ENCODE measurements around the gene MTMR12.

Gene MTMR12

DNA sequence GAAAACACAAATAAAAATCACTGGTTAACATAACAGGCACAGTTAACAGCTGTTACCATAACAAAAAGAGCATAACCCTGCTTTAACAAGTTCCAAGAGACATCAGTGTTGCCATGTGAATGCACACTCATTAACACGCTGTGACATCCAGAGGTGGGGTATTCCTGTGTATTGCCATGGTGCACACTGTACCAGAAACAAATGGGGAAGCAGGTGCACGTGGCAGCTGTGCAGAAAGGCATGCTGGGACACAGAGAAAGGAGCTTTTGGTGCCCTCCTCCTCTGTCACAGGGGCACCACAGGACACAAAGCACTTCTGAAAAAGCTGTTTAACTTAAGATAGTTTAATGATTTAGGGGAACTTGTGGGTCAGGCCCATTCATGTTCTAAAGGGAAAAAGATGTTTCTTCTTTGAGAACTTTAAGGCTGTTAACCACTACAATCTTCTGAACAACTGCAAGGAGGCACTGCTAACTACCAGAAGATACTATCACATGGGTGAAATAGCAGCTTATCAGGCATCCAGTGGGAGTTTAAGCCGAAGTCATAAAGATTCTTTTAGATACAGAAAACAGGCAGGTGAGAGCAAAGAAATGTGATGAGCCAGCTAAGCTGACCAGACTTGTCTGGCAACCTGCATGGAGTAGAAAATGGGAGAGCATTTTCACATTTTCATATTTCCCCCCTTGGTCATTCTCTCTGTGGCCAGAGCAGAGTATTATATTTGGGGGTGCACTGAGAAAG lies 82.2 kb downstream of the MTMR12 start:
- no peaks in the 10 kb centered on the region for H3K9me3 Mint-ChIP-seq
- peak overlapping the region in 1 of 3 experiments; percentile 27 for H3K27ac Mint-ChIP-seq
- H3K4me3 Mint-ChIP-seq, result no peak overlapping the region
- peaks cover 51% of the 10 kb centered on the region for H3K36me3 Mint-ChIP-seq (ENCODE audit: low read depth)
- H3K4me1 Mint-ChIP-seq, result peaks cover 27% of the 10 kb centered on the region
- TF ChIP-seq, protein P1, sequence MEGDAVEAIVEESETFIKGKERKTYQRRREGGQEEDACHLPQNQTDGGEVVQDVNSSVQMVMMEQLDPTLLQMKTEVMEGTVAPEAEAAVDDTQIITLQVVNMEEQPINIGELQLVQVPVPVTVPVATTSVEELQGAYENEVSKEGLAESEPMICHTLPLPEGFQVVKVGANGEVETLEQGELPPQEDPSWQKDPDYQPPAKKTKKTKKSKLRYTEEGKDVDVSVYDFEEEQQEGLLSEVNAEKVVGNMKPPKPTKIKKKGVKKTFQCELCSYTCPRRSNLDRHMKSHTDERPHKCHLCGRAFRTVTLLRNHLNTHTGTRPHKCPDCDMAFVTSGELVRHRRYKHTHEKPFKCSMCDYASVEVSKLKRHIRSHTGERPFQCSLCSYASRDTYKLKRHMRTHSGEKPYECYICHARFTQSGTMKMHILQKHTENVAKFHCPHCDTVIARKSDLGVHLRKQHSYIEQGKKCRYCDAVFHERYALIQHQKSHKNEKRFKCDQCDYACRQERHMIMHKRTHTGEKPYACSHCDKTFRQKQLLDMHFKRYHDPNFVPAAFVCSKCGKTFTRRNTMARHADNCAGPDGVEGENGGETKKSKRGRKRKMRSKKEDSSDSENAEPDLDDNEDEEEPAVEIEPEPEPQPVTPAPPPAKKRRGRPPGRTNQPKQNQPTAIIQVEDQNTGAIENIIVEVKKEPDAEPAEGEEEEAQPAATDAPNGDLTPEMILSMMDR (IDR thresholded peaks at IDR 0.05; ENCODE audit: unreplicated experiment in 3 of 3), result no peak
- H3K27me3 Mint-ChIP-seq (ENCODE audit: low read depth), result no peaks in the 10 kb centered on the region

DNA sequence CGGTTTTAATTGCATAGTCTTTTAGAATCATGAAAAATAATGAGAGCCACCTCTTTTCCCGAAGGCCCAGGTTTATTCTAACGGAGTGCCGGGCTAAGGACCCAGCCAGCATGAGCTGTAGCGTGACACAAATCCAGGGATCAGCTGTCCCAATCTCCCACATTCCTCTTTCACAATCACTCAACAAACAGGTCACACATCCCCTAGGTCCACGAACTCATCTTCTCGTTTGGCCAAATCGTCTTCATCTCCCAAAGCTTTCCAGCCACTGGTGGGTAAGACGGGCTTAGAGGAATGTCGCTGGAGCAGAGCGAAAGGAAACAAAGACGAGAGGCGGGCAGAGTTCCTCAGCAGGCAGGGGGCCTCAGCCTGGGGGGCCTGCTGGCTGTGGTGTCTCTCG lies 83.2 kb downstream of the MTMR12 start:
- Mint-ChIP-seq H3K27me3 (ENCODE audit: low read depth) (no peaks in the 10 kb centered on the region), H3K27ac (no peak overlapping the region), H3K4me1 (peaks cover 32% of the 10 kb centered on the region), H3K36me3 (ENCODE audit: low read depth) (peaks cover 43% of the 10 kb centered on the region), H3K4me3 (no peak overlapping the region), H3K9me3 (no peaks in the 10 kb centered on the region)
- TF ChIP-seq, protein P1 (IDR thresholded peaks at IDR 0.05; ENCODE audit: unreplicated experiment in 3 of 3), result no peak

DNA sequence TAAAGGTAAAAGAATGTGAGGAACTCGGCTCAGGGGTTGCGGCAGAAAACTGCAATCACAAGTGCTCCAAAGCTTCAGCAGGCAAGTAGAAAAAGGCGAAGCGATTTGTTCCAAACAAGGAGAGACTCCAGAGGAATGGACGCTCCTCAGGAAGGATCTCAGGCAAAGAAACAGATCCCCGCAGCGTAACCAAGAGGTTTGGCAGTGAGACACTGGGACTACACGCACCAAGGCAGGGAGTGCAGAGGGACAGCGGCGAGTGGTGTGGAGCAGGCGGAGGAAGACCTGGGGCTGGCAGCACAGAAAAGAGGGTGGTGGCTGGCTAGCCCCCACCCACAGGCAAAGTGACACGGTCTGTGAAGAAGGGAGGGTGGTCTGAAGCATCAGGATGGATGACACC lies 83.9 kb downstream of the MTMR12 start:
- peaks cover 28% of the 10 kb centered on the region for H3K4me1 Mint-ChIP-seq
- TF ChIP-seq, protein P1 (IDR thresholded peaks at IDR 0.05; ENCODE audit: unreplicated experiment in 3 of 3), result no peak
- H3K9me3 Mint-ChIP-seq, result no peaks in the 10 kb centered on the region

DNA sequence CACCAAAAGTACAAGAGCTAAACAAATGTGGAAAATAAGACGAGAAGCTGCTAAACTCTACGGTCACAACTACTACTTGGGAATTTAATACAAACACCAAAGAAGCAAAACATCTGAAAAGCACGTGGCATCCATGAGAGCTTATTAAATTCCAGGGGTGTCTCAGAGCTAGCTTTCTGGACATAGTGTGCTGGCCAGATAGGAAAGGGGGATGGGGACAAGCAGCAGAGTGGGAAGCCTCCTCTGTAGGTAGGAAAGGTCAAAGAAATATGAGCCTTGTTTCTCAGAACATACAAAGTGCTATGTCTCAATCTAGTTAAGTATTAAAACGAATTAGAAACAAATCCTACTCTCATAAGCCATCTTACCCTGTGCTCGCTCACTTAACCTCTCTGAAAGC lies 87.3 kb downstream of the MTMR12 start:
- H3K27ac Mint-ChIP-seq, result peak overlapping the region; percentile 73 to 90 (median 88)
- no peaks in the 10 kb centered on the region for H3K27me3 Mint-ChIP-seq (ENCODE audit: low read depth)
- H3K36me3 Mint-ChIP-seq (ENCODE audit: low read depth), result peaks cover 26% of the 10 kb centered on the region
- H3K4me3 Mint-ChIP-seq, result no peak overlapping the region
- H3K4me1 Mint-ChIP-seq, result peaks cover 14% of the 10 kb centered on the region
- TF ChIP-seq, protein P1 (IDR thresholded peaks at IDR 0.05; ENCODE audit: unreplicated experiment in 3 of 3), result no peak
- no peaks in the 10 kb centered on the region for H3K9me3 Mint-ChIP-seq

More for the DNA sequence above, 83.9 kb downstream of the MTMR12 start:
- H3K36me3 Mint-ChIP-seq (ENCODE audit: low read depth), result peaks cover 43% of the 10 kb centered on the region
- H3K27me3 Mint-ChIP-seq (ENCODE audit: low read depth), result no peaks in the 10 kb centered on the region
- no peak overlapping the region for H3K27ac Mint-ChIP-seq
- H3K4me3 Mint-ChIP-seq, result no peak overlapping the region

DNA sequence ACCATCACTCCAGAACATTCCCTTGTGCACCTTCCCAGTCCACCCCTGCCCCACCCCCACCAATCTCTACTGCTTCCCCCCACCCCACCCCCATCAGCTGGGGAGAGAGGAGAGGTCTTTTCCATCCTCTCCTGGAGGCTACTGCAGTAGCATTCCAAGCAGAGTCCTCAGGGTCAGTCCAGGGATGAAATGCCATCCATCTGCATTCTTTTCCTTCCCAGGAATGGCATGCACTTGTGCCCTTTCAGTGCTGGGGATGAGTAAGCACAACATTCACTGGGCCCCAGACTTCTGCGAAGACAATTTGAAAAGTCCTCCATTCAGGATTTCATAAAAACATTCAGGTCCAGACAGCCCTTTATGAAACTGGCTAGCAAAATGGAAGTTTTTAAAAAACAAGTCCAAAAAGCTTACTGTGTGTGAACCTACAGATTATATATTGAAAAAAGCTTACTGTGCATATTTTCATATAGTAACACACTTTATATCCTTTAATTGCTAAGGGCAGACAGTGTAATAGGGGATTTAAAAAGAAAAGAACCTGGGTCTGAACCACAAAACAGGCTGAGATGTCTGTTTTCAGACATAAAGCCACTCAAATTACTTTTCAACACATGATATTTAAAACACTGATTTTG lies 88.6 kb downstream of the MTMR12 start:
- Mint-ChIP-seq H3K9me3 (no peaks in the 10 kb centered on the region), H3K36me3 (ENCODE audit: low read depth) (peaks cover 14% of the 10 kb centered on the region), H3K4me1 (peaks cover 10% of the 10 kb centered on the region), H3K27me3 (ENCODE audit: low read depth) (no peaks in the 10 kb centered on the region), H3K4me3 (no peak overlapping the region), H3K27ac (peak overlapping the region in 2 of 3 experiments; percentile 71 to 85)
- TF ChIP-seq, protein P1 (IDR thresholded peaks at IDR 0.05; ENCODE audit: unreplicated experiment in 3 of 3), result no peak

All from nephron (organoid).